GM12874 (cell line): Measurements from ENCODE around the gene PDHA1.
A peak's percentile ranks its signal among the peaks of the same experiment; 100 is the strongest.

Experiments
- TF ChIP-seq, protein P1 (sequence below): IDR thresholded peaks from 2 replicates; pipeline ENCODE4 v1.5.1; 2011; ENCODE audit warnings: low read depth, mild to moderate bottlenecking, control low read depth, low read length, moderate library complexity; ENCODE audit not compliant: insufficient read depth

Gene PDHA1

DNA sequence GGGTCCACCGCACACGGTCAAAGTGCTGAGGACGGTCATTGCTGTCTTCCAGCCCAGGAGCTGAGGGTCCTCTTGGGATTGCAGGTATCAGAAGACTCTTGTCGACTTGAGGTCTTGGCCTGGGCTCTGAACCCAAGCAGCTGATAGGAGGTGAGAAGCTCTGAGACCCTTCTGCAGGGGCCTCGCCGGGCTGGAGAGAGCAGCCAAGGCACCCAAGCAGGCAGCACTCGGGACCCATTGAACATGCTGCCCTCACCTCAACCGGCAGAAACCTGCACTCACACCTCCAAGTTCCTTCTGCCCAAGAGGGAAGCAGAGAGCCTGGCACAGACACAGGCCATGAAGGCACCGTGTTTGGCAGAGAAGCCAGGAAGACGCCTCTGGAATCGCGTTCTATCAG, 34.1 kb downstream of the PDHA1 start:
- TF ChIP-seq, protein P1, sequence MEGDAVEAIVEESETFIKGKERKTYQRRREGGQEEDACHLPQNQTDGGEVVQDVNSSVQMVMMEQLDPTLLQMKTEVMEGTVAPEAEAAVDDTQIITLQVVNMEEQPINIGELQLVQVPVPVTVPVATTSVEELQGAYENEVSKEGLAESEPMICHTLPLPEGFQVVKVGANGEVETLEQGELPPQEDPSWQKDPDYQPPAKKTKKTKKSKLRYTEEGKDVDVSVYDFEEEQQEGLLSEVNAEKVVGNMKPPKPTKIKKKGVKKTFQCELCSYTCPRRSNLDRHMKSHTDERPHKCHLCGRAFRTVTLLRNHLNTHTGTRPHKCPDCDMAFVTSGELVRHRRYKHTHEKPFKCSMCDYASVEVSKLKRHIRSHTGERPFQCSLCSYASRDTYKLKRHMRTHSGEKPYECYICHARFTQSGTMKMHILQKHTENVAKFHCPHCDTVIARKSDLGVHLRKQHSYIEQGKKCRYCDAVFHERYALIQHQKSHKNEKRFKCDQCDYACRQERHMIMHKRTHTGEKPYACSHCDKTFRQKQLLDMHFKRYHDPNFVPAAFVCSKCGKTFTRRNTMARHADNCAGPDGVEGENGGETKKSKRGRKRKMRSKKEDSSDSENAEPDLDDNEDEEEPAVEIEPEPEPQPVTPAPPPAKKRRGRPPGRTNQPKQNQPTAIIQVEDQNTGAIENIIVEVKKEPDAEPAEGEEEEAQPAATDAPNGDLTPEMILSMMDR: no peak

DNA sequence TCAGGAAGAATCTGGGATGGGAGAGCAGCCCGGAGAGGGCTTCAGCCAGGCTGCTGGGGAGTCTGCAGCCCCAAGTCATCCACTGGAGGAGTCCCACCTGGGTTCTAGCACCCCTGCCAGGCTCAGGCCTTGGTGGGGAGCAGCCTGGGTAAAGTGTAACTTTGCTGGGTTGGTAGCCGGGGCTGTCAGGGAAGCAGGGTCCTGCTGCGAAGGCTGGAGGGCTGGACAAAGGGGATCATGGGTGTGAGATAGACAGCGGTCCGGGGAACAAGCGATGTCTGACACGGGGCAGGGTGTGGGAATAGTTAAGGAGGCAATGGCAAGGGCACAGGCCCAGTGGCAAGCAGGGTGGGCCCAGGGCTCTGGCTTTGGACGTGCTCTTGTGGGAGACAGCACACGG, 37.6 kb downstream of the PDHA1 start:
- TF ChIP-seq, protein P1: no peak

DNA sequence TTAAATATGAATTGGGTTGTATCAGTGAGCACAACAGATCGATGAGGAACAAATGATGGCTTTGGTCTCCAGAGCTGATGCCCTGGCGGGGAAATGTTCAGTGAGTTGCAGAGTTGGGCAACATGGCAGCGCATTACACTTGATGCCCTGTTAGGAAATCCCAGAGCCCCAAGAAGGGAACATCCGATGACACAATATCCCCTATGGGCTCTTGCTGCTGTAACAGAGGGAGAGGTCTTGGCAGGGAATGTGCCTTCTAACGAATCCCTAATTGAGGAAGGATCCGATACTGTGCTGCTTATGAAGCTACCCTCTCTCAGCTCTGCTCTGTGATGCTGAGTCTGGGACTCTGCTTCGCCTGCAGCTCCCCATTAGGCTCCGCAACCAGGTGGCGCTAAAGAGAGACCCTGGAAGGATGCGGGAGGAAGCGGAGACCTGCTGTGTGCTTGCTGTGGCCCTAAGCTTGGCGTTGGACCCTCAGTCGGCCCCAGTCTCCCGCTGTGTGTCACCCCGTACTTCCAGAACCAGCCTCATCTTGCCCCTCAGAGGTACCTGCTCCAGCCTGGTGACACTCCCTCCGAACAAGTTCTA, 38.9 kb downstream of the PDHA1 start:
- TF ChIP-seq, protein P1: peak; percentile 66

DNA sequence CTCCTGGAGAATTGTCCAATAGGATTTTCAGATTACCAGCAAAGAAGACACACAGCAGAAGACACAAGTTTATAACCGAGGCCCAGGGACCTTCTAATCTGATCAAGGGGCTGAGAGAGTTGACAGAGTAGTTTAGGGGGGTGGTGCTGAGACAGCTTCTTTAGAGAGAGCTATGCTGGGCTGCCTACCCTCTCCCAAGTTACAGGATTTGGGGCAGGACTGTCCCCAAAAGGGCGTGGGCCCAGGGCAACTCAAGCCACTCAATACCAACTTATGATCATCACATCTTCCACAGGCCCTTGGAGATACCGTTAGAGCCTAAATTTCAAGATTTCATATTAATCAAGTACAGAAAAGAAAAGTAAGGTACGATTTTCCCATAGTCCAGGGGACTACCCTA, 43.0 kb downstream of the PDHA1 start:
- TF ChIP-seq, protein P1: no peak

DNA sequence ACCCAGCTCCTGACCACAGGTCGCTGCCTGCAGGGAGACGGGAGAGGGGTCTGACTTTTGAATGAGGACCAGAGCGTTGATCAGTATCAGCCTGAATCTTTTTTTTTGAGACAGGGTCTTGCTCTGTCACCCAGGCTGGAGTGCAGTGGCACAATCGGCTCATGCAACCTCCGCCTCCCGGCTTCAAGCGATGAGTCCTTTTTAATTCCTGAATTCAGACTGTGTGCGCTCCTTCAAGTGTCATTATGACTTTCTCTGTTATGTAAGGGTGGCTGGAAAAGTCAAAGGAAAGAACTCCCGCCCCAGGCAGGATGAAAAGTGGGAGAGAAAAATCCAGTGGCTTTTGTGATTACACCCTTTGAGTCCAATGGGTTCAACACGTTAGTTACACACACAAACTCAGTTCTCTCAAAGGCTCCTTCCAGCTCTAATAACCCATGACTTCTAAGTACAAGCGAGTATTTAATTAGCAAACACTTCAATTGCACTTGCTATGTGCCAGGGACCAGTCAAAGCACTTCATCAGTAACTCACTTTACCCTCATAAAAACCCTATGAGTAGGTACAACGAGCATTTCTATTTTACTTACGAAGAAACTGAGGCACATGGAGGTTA, 44.4 kb downstream of the PDHA1 start:
- TF ChIP-seq, protein P1: no peak

DNA sequence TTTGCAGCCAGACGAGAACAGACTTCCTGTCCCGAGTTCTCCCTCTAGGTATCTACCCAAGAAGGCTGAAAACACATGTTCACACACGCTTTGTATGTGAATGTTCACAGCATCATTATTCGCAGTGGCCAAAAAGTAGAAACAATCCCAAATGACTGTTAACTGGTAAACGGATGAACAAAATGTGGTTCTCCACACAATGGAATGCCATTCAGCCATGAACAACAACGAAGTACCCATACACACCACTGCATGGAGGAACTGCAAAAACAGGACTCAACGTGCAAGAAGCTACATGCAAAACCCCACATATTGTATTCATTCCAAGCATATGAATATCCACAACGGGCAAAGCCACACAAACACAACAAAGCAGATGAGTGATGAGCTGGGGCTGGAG, 45.0 kb downstream of the PDHA1 start:
- TF ChIP-seq, protein P1: no peak

DNA sequence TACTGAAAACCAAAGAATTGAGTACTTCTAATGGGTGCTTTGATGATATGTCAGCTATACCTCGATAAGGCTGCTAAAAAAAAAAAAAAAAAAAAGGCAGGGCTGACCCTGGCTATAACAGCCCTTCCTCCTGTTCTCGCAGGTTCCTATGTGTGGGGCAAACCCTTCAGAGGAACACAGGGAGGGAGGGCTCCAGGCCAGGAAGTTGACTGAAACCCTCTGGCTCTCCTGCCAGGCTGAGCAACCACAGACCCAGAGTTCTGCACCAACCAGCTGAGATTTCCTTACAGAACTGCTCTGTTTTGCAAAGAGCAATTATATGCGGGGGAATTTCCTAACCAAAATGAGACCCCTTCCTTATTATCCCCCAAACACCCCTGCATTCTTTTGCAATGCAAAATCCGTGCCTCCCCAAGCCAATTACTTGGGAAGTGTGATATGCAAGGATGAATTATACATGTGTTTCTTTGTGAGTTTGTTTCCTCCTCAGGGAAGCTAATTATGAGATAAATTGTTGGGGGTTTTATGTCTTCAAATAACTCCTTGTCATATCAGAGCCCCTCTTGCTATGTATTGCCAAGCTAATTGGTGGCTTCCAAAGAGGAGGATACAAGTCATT, 45.6 kb downstream of the PDHA1 start:
- TF ChIP-seq, protein P1: no peak
